WTC11 (cell line): Measurements from ENCODE around the gene EHBP1. TPM values are rescaled to one million over a fixed set of nuclear protein-coding genes. Genes with fewer than 3 reads are reported as not detected.
"Not testable (repeated sequence)": the region's sequence is repeated elsewhere in the genome, so short reads cannot be mapped to it uniquely, and the experiment has no call there.

Experiments
- ATAC-seq: fragments of 200-7000 bp; cut with Tn5 transposase; 2 replicates; pipeline ENCODE4 v1.10.0; 2021; ENCODE audit warnings: mild to moderate bottlenecking, moderate library complexity
- CTCF ChIA-PET: fragments of 300-600 bp; sonication (Branson Sonifier 250); formaldehyde crosslinking; loops from one replicate; lab custom pipeline; 2021; ENCODE audit warnings: antibody characterized with exemption; lab: Charles Lee
- POLR2A ChIA-PET: fragments of 350-600 bp; sonication (Branson Sonifier 250); formaldehyde crosslinking; loops from one replicate; lab custom pipeline; 2021; ENCODE audit warnings: antibody characterized with exemption; lab: Charles Lee
- DNase-seq: peaks from one replicate; pipeline ENCODE4 v3.0.0; 2021; ENCODE audit warnings: low spot score
- H3K27ac Mint-ChIP-seq: 2 replicates; pipeline ENCODE4 v1.8.0; 2021; ENCODE audit warnings: mixed read lengths
- H3K27me3 Mint-ChIP-seq: 2 replicates; pipeline ENCODE4 v1.8.0; 2021; ENCODE audit warnings: low read depth, mild to moderate bottlenecking, moderate library complexity, mixed read lengths
- H3K36me3 Mint-ChIP-seq: 2 replicates; pipeline ENCODE4 v1.8.0; 2021; ENCODE audit warnings: mixed read lengths
- H3K4me1 Mint-ChIP-seq: 2 replicates; pipeline ENCODE4 v1.8.0; 2022; ENCODE audit warnings: mixed read lengths
- H3K4me3 Mint-ChIP-seq: 2 replicates; pipeline ENCODE4 v1.8.0; 2021; ENCODE audit warnings: mild to moderate bottlenecking, moderate library complexity, mixed read lengths
- H3K9me3 Mint-ChIP-seq: 2 replicates; pipeline ENCODE4 v1.8.0; 2021; ENCODE audit warnings: mixed read lengths
- ATF3 ChIP-seq: sonication (generic); formaldehyde crosslinking; conservative IDR thresholded peaks from 2 replicates; pipeline ENCODE4 v1.8.1; 2022; ENCODE audit warnings: mild to moderate bottlenecking, missing genetic modification reagents
- FOXK1 ChIP-seq: sonication (generic); formaldehyde crosslinking; IDR thresholded peaks from 2 replicates; pipeline ENCODE4 v1.8.0; 2022; ENCODE audit warnings: mild to moderate bottlenecking, moderate library complexity, missing genetic modification reagents
- GABPB1 ChIP-seq: sonication (generic); formaldehyde crosslinking; IDR thresholded peaks from 2 replicates; pipeline ENCODE4 v1.8.1; 2023; ENCODE audit warnings: mild to moderate bottlenecking, missing genetic modification reagents
- GTF2I ChIP-seq: fragments of 250-450 bp; sonication (Bioruptor Pico); conservative IDR thresholded peaks from 2 replicates; pipeline ENCODE4 v1.4.0; 2021; ENCODE audit warnings: mild to moderate bottlenecking
- NR1H2 ChIP-seq: sonication (generic); formaldehyde crosslinking; IDR thresholded peaks from 2 replicates; pipeline ENCODE4 v1.9.0; 2021; ENCODE audit warnings: mild to moderate bottlenecking, moderate library complexity, missing genetic modification reagents
- USF2 ChIP-seq: sonication (generic); formaldehyde crosslinking; IDR thresholded peaks from 2 replicates; pipeline ENCODE4 v1.8.1; 2023; ENCODE audit warnings: mild to moderate bottlenecking, missing genetic modification reagents, moderate library complexity
- ZNF121 ChIP-seq: sonication (generic); formaldehyde crosslinking; IDR thresholded peaks from 2 replicates; pipeline ENCODE4 v1.8.0; 2023; ENCODE audit warnings: missing genetic modification reagents
- total RNA-seq: library from RNA; stranded (reverse); gene quantifications from 3 replicates; pipeline ENCODE4 v1.2.3, GENCODE V29; 2021
- TF ChIP-seq, protein P1 (sequence below): sonication (generic); formaldehyde crosslinking; IDR thresholded peaks from 2 replicates; pipeline ENCODE4 v1.8.0; 2022; ENCODE audit warnings: mild to moderate bottlenecking, missing genetic modification reagents
- TF ChIP-seq, protein P2 (sequence below): fragments of 200-600 bp; IDR thresholded peaks from 2 replicates; pipeline ENCODE4 v1.8.0; 2022; ENCODE audit warnings: antibody characterized with exemption

Gene EHBP1
- total RNA-seq, 1 experiment from 2014 or later: 36.4 TPM

GRCh38 chr2:62708751-62709150, 3.2 kb downstream of the EHBP1 start:
- ChIA-PET POLR2A (no interaction called here), CTCF (no interaction called here)
- Mint-ChIP-seq H3K4me3 (peak overlapping the region; percentile 5), H3K27me3 (no peaks in the 10 kb centered on the region), H3K27ac (no peak overlapping the region; the same call in 1 of the 2 replicates), H3K9me3 (no peaks in the 10 kb centered on the region), H3K36me3 (peaks cover 8% of the 10 kb centered on the region), H3K4me1 (peaks cover 28% of the 10 kb centered on the region)
- ATAC-seq (no peak), DNase-seq (no peak)
- TF ChIP-seq FOXK1 (CRISPR knock-in tag): no peak

DNA sequence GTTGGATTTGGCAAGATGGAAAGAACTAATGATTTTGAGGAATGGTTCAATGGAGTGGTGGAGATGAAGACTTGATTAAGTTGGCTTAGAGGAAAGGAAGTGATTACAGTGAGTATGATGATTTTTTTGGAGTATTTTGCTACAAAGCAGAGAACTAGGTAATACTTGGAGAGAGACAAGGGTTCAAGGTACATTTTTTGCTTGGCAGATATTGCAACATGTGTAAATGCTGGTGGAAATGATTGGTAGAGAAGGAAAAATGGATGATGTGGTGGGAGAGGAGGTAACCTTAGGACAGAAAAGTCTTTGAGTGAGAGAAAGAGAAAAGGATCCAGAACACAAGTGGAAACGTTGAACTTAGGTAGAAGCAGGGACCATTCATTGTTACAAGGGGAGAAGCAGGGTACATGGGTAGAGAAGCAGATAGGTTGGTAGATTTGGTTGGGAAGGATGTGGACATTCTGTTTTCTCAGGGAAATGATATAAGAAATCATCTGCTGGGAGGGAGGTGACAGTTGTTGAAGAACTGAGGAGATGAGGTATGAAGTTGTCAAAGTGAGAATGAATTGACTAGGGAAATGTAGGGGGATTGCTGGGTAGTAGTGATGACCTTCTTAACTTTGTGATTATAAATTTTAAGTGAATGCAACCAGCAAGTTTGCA, 6.5 kb downstream of the EHBP1 start:
- H3K27me3 Mint-ChIP-seq: no peaks in the 10 kb centered on the region
- POLR2A ChIA-PET: no interaction called here
- peaks cover 14% of the 10 kb centered on the region for H3K4me1 Mint-ChIP-seq

DNA sequence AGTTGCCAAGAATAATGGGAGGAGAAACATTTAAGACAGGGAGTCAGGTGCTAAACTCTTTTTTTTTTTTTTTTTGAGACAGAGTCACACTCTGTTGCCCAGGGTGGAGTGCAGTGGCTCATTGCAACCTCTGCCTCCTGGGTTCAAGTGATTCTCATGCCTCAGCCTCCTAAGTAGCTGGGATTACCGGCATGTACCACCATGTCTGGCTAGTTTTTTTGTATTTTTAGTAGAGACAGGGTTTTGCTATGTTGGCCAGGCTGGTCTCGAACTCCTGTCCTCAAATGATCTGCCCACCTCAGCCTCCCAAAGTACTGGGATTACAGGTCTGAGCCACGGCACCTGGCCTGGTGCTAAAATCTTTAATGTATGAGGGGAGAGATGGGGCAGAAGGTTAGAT, 7.7 kb downstream of the EHBP1 start:
- H3K4me3 Mint-ChIP-seq, H3K9me3 Mint-ChIP-seq, CTCF ChIA-PET, POLR2A ChIA-PET, H3K27me3 Mint-ChIP-seq, H3K4me1 Mint-ChIP-seq, H3K27ac Mint-ChIP-seq, ATAC-seq, DNase-seq: not testable (repeated sequence)
- peaks cover 13% of the 10 kb centered on the region for H3K36me3 Mint-ChIP-seq

More for the DNA sequence above, 6.5 kb downstream of the EHBP1 start:
- Mint-ChIP-seq H3K27ac (no peak overlapping the region), H3K4me3 (no peak overlapping the region), H3K36me3 (peaks cover 13% of the 10 kb centered on the region), H3K9me3 (no peaks in the 10 kb centered on the region)
- DNase-seq (no peak), ATAC-seq (no peak)
- no peak for TF ChIP-seq NR1H2 (CRISPR knock-in tag)
- TF ChIP-seq ATF3 (CRISPR knock-in tag): no peak
- TF ChIP-seq GTF2I (CRISPR knock-in tag): no peak
- peak; percentile 60 for TF ChIP-seq GABPB1 (CRISPR knock-in tag)
- CTCF ChIA-PET: no interaction called here

GRCh38 chr2:62713837-62714236, 8.3 kb downstream of the EHBP1 start:
- H3K36me3 Mint-ChIP-seq: peaks cover 7% of the 10 kb centered on the region
- no peaks in the 10 kb centered on the region for H3K27me3 Mint-ChIP-seq
- no peak overlapping the region for H3K4me3 Mint-ChIP-seq
- no peak overlapping the region for H3K27ac Mint-ChIP-seq
- no peaks in the 10 kb centered on the region for H3K9me3 Mint-ChIP-seq
- ChIA-PET POLR2A (interaction anchor here (0.5 kb wide), 1 partner anchor 330 kb away, joined by 3 read pairs; no protein-coding TSS in a partner anchor), CTCF (no interaction called here)
- DNase-seq: no peak
- no peak for ATAC-seq
- no peak for TF ChIP-seq USF2 (CRISPR knock-in tag)
- TF ChIP-seq, protein P1, sequence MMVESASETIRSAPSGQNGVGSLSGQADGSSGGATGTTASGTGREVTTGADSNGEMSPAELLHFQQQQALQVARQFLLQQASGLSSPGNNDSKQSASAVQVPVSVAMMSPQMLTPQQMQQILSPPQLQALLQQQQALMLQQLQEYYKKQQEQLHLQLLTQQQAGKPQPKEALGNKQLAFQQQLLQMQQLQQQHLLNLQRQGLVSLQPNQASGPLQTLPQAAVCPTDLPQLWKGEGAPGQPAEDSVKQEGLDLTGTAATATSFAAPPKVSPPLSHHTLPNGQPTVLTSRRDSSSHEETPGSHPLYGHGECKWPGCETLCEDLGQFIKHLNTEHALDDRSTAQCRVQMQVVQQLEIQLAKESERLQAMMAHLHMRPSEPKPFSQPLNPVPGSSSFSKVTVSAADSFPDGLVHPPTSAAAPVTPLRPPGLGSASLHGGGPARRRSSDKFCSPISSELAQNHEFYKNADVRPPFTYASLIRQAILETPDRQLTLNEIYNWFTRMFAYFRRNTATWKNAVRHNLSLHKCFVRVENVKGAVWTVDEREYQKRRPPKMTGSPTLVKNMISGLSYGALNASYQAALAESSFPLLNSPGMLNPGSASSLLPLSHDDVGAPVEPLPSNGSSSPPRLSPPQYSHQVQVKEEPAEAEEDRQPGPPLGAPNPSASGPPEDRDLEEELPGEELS (CRISPR knock-in tag): no peak
- peaks cover 3% of the 10 kb centered on the region for H3K4me1 Mint-ChIP-seq

DNA sequence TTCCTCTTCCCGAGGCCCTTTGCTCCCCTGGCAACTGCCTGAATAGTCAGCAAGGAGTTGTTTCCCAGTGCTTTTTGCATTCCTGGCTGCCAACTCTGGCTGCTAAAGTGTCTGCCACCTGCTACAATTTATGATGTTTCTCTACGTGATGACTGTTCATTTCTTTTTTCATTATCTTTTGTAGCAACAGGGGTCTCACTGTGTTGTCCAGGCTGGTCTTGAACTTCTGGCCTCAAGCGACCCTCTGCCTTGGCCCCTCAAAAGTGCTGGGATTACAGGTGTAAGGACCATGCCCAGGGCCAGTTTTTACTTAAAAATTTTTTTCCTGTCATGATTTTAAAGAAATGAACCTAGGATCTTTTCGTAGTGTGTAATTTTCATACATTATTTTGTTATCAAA, 11.3 kb downstream of the EHBP1 start:
- no peaks in the 10 kb centered on the region for H3K27me3 Mint-ChIP-seq
- peak; percentile 51; the same call in 1 of the 2 replicates for TF ChIP-seq ZNF121 (CRISPR knock-in tag)
- TF ChIP-seq, protein P2, sequence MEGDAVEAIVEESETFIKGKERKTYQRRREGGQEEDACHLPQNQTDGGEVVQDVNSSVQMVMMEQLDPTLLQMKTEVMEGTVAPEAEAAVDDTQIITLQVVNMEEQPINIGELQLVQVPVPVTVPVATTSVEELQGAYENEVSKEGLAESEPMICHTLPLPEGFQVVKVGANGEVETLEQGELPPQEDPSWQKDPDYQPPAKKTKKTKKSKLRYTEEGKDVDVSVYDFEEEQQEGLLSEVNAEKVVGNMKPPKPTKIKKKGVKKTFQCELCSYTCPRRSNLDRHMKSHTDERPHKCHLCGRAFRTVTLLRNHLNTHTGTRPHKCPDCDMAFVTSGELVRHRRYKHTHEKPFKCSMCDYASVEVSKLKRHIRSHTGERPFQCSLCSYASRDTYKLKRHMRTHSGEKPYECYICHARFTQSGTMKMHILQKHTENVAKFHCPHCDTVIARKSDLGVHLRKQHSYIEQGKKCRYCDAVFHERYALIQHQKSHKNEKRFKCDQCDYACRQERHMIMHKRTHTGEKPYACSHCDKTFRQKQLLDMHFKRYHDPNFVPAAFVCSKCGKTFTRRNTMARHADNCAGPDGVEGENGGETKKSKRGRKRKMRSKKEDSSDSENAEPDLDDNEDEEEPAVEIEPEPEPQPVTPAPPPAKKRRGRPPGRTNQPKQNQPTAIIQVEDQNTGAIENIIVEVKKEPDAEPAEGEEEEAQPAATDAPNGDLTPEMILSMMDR: no peak
- POLR2A ChIA-PET: no interaction called here

More for the DNA sequence above, 11.3 kb downstream of the EHBP1 start:
- Mint-ChIP-seq H3K27ac (no peak overlapping the region), H3K4me3 (no peak overlapping the region), H3K9me3 (no peaks in the 10 kb centered on the region), H3K4me1 (no peaks in the 10 kb centered on the region), H3K36me3 (peaks cover 8% of the 10 kb centered on the region)
- ATAC-seq (no peak), DNase-seq (no peak)
- CTCF ChIA-PET: no interaction called here
